CD4-positive, alpha-beta T cell treated with Interleukin-21 for 1 hour (primary cell): ENCODE data around the gene GRID1.
"Not testable (repeated sequence)": the region's sequence is repeated elsewhere in the genome, so short reads cannot be mapped to it uniquely, and the experiment has no call there.

Experiments used
- DNase-seq: peaks from one replicate; pipeline ENCODE4 v3.0.0-alpha.2; 2020

The GRID1 gene

GRCh38 chr10:86092311-86092710, 274.3 kb downstream of the GRID1 start:
- not testable (repeated sequence) for DNase-seq

- DNase-seq, result no peak
Observed at GRCh38 chr10:86091216-86091615, 275.4 kb downstream of the GRID1 start.

- DNase-seq, result no peak
Observed at GRCh38 chr10:86090807-86091206, 275.8 kb downstream of the GRID1 start.

GRCh38 chr10:86087716-86088115, 278.9 kb downstream of the GRID1 start:
- no peak for DNase-seq

GRCh38 chr10:86086418-86086817, 280.2 kb downstream of the GRID1 start:
- no peak for DNase-seq

- no peak for DNase-seq
Observed at GRCh38 chr10:86085686-86086085, 280.9 kb downstream of the GRID1 start.

- DNase-seq, result no peak
Observed at GRCh38 chr10:86085136-86085535, 281.5 kb downstream of the GRID1 start.

GRCh38 chr10:86084585-86084984, 282.0 kb downstream of the GRID1 start:
- DNase-seq, result no peak

- DNase-seq, result no peak
Observed at GRCh38 chr10:86083664-86084175, 282.9 kb downstream of the GRID1 start.

- no peak for DNase-seq
Observed at GRCh38 chr10:86083206-86083605, 283.4 kb downstream of the GRID1 start.

GRCh38 chr10:86082556-86082955, 284.0 kb downstream of the GRID1 start:
- DNase-seq, result no peak

GRCh38 chr10:86079088-86079487, 287.5 kb downstream of the GRID1 start:
- no peak for DNase-seq

- DNase-seq, result no peak
Observed at GRCh38 chr10:86078639-86079035, 288.0 kb downstream of the GRID1 start.

GRCh38 chr10:86077871-86078638, 288.5 kb downstream of the GRID1 start:
- DNase-seq, result no peak

GRCh38 chr10:86077271-86077670, 289.3 kb downstream of the GRID1 start:
- no peak for DNase-seq

- DNase-seq, result not testable (repeated sequence)
Observed at GRCh38 chr10:86076497-86076896, 290.1 kb downstream of the GRID1 start.

- DNase-seq, result no peak
Observed at GRCh38 chr10:86075512-86075911, 291.1 kb downstream of the GRID1 start.

- DNase-seq, result no peak
Observed at GRCh38 chr10:86074294-86074693, 292.3 kb downstream of the GRID1 start.

- DNase-seq, result no peak
Observed at GRCh38 chr10:86073199-86073977, 293.2 kb downstream of the GRID1 start.

GRCh38 chr10:86072413-86072812, 294.2 kb downstream of the GRID1 start:
- no peak for DNase-seq

GRCh38 chr10:86071758-86072157, 294.8 kb downstream of the GRID1 start:
- no peak for DNase-seq

GRCh38 chr10:86071145-86071544, 295.4 kb downstream of the GRID1 start:
- DNase-seq, result no peak

GRCh38 chr10:86070278-86070677, 296.3 kb downstream of the GRID1 start:
- no peak for DNase-seq
